H1 (cell line): ENCODE measurements around the gene NIT2.

ENCODE experiments used
- BRCA1 ChIP-seq: IDR thresholded peaks from 2 replicates; pipeline ENCODE4 v1.6.1; 2012; ENCODE audit warnings: low read depth, low read length, improper control_type of control experiment
- EZH2 ChIP-seq: fragments of 200-600 bp; sonication (generic); IDR thresholded peaks from 2 replicates; pipeline ENCODE4 v1.7.1; 2012; ENCODE audit warnings: low read depth, mild to moderate bottlenecking, moderate library complexity, low read length, inconsistent platforms; ENCODE audit not compliant: severe bottlenecking
- GABPA ChIP-seq: IDR thresholded peaks from 2 replicates; pipeline ENCODE4 v1.6.1; 2011; ENCODE audit warnings: mild to moderate bottlenecking, low read length, moderate library complexity, borderline replicate concordance; ENCODE audit not compliant: insufficient read depth
- HDAC2 ChIP-seq, 2 experiments: fragments of 300-600 bp in 1 of 2; sonication (generic) in 1 of 2; IDR thresholded peaks; 2 replicates each; pipeline ENCODE4 v1.6.1; 2011 to 2012; ENCODE audit warnings: low read depth in 2 of 2, low read length in 2 of 2, mild to moderate bottlenecking in 2 of 2, moderate library complexity in 2 of 2, borderline replicate concordance in 1 of 2, inconsistent platforms in 1 of 2
- RXRA ChIP-seq: IDR thresholded peaks from 2 replicates; pipeline ENCODE4 v1.6.1; 2011; ENCODE audit warnings: low read depth, mild to moderate bottlenecking, low read length, moderate library complexity; ENCODE audit not compliant: insufficient read depth
- TF ChIP-seq, protein P1 (sequence below), 3 experiments: IDR thresholded peaks; 1 replicate in 2 of 3; 2 replicates in 1 of 3; pipeline versions ENCODE4 v1.5.1 to v1.6.1; 2011; ENCODE audit warnings: low read length in 3 of 3, mild to moderate bottlenecking in 3 of 3, inconsistent platforms in 2 of 3, low read depth in 1 of 3, moderate library complexity in 1 of 3; ENCODE audit not compliant: insufficient read depth in 1 of 3; ENCODE audit errors: control extremely low read depth in 1 of 3

DNA sequence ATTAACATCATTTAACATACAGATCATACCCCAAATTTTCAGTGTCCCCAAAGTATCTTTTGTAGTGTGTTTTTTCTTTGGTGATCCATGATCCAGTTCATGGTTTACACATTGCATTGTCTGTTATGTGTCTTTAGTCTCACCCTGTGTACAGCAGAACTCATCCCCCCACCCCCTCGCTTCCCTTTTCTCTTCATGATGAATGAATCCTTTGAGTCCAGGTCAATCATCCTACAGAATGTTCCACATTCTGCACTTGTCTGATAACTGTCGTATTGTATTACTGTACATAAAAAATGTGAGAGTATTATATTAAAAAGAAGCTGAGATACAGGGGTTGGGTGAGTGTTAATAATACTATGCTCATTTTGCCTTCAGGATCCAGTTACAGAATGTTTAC lies 14.6 kb upstream of the NIT2 start:
- no peak for TF ChIP-seq GABPA
- TF ChIP-seq, protein P1, sequence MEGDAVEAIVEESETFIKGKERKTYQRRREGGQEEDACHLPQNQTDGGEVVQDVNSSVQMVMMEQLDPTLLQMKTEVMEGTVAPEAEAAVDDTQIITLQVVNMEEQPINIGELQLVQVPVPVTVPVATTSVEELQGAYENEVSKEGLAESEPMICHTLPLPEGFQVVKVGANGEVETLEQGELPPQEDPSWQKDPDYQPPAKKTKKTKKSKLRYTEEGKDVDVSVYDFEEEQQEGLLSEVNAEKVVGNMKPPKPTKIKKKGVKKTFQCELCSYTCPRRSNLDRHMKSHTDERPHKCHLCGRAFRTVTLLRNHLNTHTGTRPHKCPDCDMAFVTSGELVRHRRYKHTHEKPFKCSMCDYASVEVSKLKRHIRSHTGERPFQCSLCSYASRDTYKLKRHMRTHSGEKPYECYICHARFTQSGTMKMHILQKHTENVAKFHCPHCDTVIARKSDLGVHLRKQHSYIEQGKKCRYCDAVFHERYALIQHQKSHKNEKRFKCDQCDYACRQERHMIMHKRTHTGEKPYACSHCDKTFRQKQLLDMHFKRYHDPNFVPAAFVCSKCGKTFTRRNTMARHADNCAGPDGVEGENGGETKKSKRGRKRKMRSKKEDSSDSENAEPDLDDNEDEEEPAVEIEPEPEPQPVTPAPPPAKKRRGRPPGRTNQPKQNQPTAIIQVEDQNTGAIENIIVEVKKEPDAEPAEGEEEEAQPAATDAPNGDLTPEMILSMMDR (IDR thresholded peaks at IDR 0.05; ENCODE audit: control extremely low read depth in 1 of 3, insufficient read depth in 1 of 3, low read depth in 1 of 3, low read length in 3 of 3) = no peak
- TF ChIP-seq BRCA1 = no peak
- TF ChIP-seq EZH2 = no peak
- TF ChIP-seq HDAC2 (IDR thresholded peaks at IDR 0.05; ENCODE audit: borderline replicate concordance in 1 of 2, low read depth in 2 of 2, low read length in 2 of 2) = no peak
- TF ChIP-seq RXRA = no peak
